ENCODE data around the gene GABRG3.

DNA sequence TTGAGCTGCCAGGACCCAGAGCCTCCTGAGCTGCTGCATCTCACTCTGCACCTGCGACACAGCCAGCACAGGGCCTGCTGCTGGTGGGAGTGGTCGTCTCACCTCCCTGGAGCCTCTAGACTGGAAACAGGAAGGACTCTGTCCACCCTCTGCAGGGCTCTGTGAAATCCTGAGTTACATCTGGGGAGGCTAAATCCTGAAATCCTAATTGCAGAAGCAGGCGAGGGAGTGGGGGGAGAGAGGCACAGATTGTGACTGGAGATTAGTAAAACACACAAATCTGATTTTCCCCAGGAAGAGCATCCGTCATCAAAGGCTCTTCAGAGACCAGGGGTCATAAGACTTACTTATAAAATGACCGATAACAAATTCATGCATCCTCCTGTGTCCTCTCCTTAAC, 31.6 kb upstream of the GABRG3 start:
- TF ChIP-seq, protein P1, sequence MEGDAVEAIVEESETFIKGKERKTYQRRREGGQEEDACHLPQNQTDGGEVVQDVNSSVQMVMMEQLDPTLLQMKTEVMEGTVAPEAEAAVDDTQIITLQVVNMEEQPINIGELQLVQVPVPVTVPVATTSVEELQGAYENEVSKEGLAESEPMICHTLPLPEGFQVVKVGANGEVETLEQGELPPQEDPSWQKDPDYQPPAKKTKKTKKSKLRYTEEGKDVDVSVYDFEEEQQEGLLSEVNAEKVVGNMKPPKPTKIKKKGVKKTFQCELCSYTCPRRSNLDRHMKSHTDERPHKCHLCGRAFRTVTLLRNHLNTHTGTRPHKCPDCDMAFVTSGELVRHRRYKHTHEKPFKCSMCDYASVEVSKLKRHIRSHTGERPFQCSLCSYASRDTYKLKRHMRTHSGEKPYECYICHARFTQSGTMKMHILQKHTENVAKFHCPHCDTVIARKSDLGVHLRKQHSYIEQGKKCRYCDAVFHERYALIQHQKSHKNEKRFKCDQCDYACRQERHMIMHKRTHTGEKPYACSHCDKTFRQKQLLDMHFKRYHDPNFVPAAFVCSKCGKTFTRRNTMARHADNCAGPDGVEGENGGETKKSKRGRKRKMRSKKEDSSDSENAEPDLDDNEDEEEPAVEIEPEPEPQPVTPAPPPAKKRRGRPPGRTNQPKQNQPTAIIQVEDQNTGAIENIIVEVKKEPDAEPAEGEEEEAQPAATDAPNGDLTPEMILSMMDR (conservative IDR thresholded peaks at IDR 0.05; ENCODE audit: low read depth in 2 of 2): no peak
- no peak for TF ChIP-seq EZH2 (IDR thresholded peaks at IDR 0.05; ENCODE audit: low read depth, unreplicated experiment)
- no peak for TF ChIP-seq ZNF331 (CRISPR knock-in tag; IDR thresholded peaks at IDR 0.05; ENCODE audit: low read depth)

Measured in GM23338 (cell line).